ENCODE measurements around the gene LTF.
A peak's percentile ranks its signal among the peaks of the same experiment; 100 is the strongest.

The LTF gene

GRCh38 chr3:46490338-46491084 is 25.8 kb upstream of the LTF start:
- no peak for DNase-seq

GRCh38 chr3:46489875-46490274 is 25.2 kb upstream of the LTF start:
- DNase-seq: no peak

- DNase-seq: no peak
Measured at GRCh38 chr3:46489381-46489780, 24.7 kb upstream of the LTF start.

GRCh38 chr3:46488735-46489361 is 24.1 kb upstream of the LTF start:
- DNase-seq: no peak

GRCh38 chr3:46485779-46486175 is 21.1 kb upstream of the LTF start:
- no peak for DNase-seq

GRCh38 chr3:46484911-46485778 is 20.4 kb upstream of the LTF start:
- DNase-seq: peak; percentile 75

- no peak for DNase-seq
Measured at GRCh38 chr3:46484388-46484787, 19.7 kb upstream of the LTF start.

- DNase-seq: no peak
Measured at GRCh38 chr3:46483825-46484224, 19.1 kb upstream of the LTF start.

GRCh38 chr3:46482632-46483350 is 18.1 kb upstream of the LTF start:
- DNase-seq: no peak

- no peak for DNase-seq
Measured at GRCh38 chr3:46481636-46482035, 16.9 kb upstream of the LTF start.

- DNase-seq: no peak
Measured at GRCh38 chr3:46480491-46481195, 15.9 kb upstream of the LTF start.

GRCh38 chr3:46479696-46480095 is 15.0 kb upstream of the LTF start:
- DNase-seq: no peak

GRCh38 chr3:46479021-46479420 is 14.3 kb upstream of the LTF start:
- no peak for DNase-seq

GRCh38 chr3:46478341-46478740 is 13.6 kb upstream of the LTF start:
- no peak for DNase-seq

GRCh38 chr3:46477756-46478155 is 13.1 kb upstream of the LTF start:
- no peak for DNase-seq

- no peak for DNase-seq
Measured at GRCh38 chr3:46477145-46477544, 12.4 kb upstream of the LTF start.

- no peak for DNase-seq
Measured at GRCh38 chr3:46472736-46473135, 8.0 kb upstream of the LTF start.

GRCh38 chr3:46471371-46471914 is 6.7 kb upstream of the LTF start:
- no peak for DNase-seq

GRCh38 chr3:46470831-46471230 is 6.1 kb upstream of the LTF start:
- DNase-seq: no peak

GRCh38 chr3:46469680-46470357 is 5.1 kb upstream of the LTF start:
- DNase-seq: no peak

- no peak for DNase-seq
Measured at GRCh38 chr3:46468753-46469600, 4.3 kb upstream of the LTF start.
